Measurements from ENCODE around the gene XDH.

Gene XDH

GRCh38 chr2:31414601-31415241 lies at the start of gene XDH:
TSS of gene XDH (minus strand) at chr2:31414742. CDS start at chr2:31414666, 76 bp downstream.
- DNase-seq (ENCODE audit: insufficient read length, low spot score) (no peak), FAIRE-seq (no peak)

GRCh38 chr2:31457651-31458050 lies 43.1 kb upstream of the XDH start:
- FAIRE-seq (no peak), DNase-seq (ENCODE audit: insufficient read length, low spot score) (no peak)
- no peak for TF ChIP-seq POLR2A (IDR thresholded peaks at IDR 0.05; ENCODE audit: low read depth, low read length)

More at GRCh38 chr2:31414601-31415241, at the start of gene XDH:
- TF ChIP-seq POLR2A (IDR thresholded peaks at IDR 0.05; ENCODE audit: low read depth, low read length) = no peak

GRCh38 chr2:31446848-31447247 lies 32.3 kb upstream of the XDH start:
- TF ChIP-seq POLR2A (IDR thresholded peaks at IDR 0.05; ENCODE audit: low read depth, low read length) = no peak
- DNase-seq (ENCODE audit: insufficient read length, low spot score) = no peak
- FAIRE-seq = no peak

GRCh38 chr2:31442376-31442775 lies 27.8 kb upstream of the XDH start:
- FAIRE-seq (no peak), DNase-seq (ENCODE audit: insufficient read length, low spot score) (no peak)
- TF ChIP-seq POLR2A (IDR thresholded peaks at IDR 0.05; ENCODE audit: low read depth, low read length) = no peak

- DNase-seq (ENCODE audit: insufficient read length, low spot score) (peak; percentile 27), FAIRE-seq (peak; percentile 91)
- TF ChIP-seq POLR2A (IDR thresholded peaks at IDR 0.05; ENCODE audit: low read depth, low read length) = no peak
Measured at GRCh38 chr2:31440764-31441163, 26.2 kb upstream of the XDH start.

- FAIRE-seq = no peak
- no peak for TF ChIP-seq POLR2A (IDR thresholded peaks at IDR 0.05; ENCODE audit: low read depth, low read length)
- peak; percentile 19 for DNase-seq (ENCODE audit: insufficient read length, low spot score)
Measured at GRCh38 chr2:31434911-31435310, 20.4 kb upstream of the XDH start.

GRCh38 chr2:31433541-31433940 lies 19.0 kb upstream of the XDH start:
- TF ChIP-seq POLR2A (IDR thresholded peaks at IDR 0.05; ENCODE audit: low read depth, low read length) = no peak
- FAIRE-seq (no peak), DNase-seq (ENCODE audit: insufficient read length, low spot score) (no peak)

GRCh38 chr2:31430439-31431165 lies 16.1 kb upstream of the XDH start:
- no peak for TF ChIP-seq POLR2A (IDR thresholded peaks at IDR 0.05; ENCODE audit: low read depth, low read length)
- FAIRE-seq = no peak
- DNase-seq (ENCODE audit: insufficient read length, low spot score) = no peak

GRCh38 chr2:31429759-31430438 lies 15.4 kb upstream of the XDH start:
- FAIRE-seq (no peak), DNase-seq (ENCODE audit: insufficient read length, low spot score) (no peak)
- TF ChIP-seq POLR2A (IDR thresholded peaks at IDR 0.05; ENCODE audit: low read depth, low read length) = no peak

GRCh38 chr2:31429040-31429439 lies 14.5 kb upstream of the XDH start:
- DNase-seq (ENCODE audit: insufficient read length, low spot score) (no peak), FAIRE-seq (no peak)
- TF ChIP-seq POLR2A (IDR thresholded peaks at IDR 0.05; ENCODE audit: low read depth, low read length) = no peak

- no peak for DNase-seq (ENCODE audit: insufficient read length, low spot score)
- TF ChIP-seq POLR2A (IDR thresholded peaks at IDR 0.05; ENCODE audit: low read depth, low read length) = no peak
- FAIRE-seq = no peak
Measured at GRCh38 chr2:31428001-31428418, 13.5 kb upstream of the XDH start.

- no peak for TF ChIP-seq POLR2A (IDR thresholded peaks at IDR 0.05; ENCODE audit: low read depth, low read length)
- FAIRE-seq = no peak
- no peak for DNase-seq (ENCODE audit: insufficient read length, low spot score)
Measured at GRCh38 chr2:31426096-31426495, 11.6 kb upstream of the XDH start.

GRCh38 chr2:31421634-31422033 lies 7.1 kb upstream of the XDH start:
- no peak for TF ChIP-seq POLR2A (IDR thresholded peaks at IDR 0.05; ENCODE audit: low read depth, low read length)
- FAIRE-seq = no peak
- DNase-seq (ENCODE audit: insufficient read length, low spot score) = no peak

- no peak for DNase-seq (ENCODE audit: insufficient read length, low spot score)
- TF ChIP-seq POLR2A (IDR thresholded peaks at IDR 0.05; ENCODE audit: low read depth, low read length) = no peak
Measured at GRCh38 chr2:31420936-31421335, 6.4 kb upstream of the XDH start.

More at GRCh38 chr2:31420936-31421335, 6.4 kb upstream of the XDH start:
- no peak for FAIRE-seq
